AG04450 (cell line): Measurements from ENCODE around the gene CRLF3. TPM values are rescaled to one million over a fixed set of nuclear protein-coding genes. Genes with fewer than 3 reads are reported as not detected.

ENCODE experiments used
- CTCF ChIA-PET: fragments of 300-600, 350-600 bp; formaldehyde crosslinking; extraction: SDS; loops from one replicate; lab custom pipeline; 2022; ENCODE audit warnings: antibody characterized with exemption, inconsistent platforms; lab: Charles Lee
- POLR2A ChIA-PET: fragments of 350-600 bp; formaldehyde crosslinking; extraction: SDS; loops from one replicate; lab custom pipeline; 2021; ENCODE audit warnings: antibody characterized with exemption, inconsistent platforms; lab: Yijun Ruan, JAX
- DNase-seq: peaks from one replicate; pipeline ENCODE4 v3.0.0-alpha.2; 2011; ENCODE audit warnings: low read depth, low spot score
- H3K27ac ChIP-seq: one replicate; pipeline ENCODE4 v1.5.1; 2012; ENCODE audit warnings: low read depth, low read length, control low read depth
- H3K27me3 ChIP-seq: one replicate; pipeline ENCODE4 v1.6.0; 2012; ENCODE audit warnings: low read length; ENCODE audit not compliant: control insufficient read depth, insufficient read depth
- H3K4me3 ChIP-seq: 2 replicates; pipeline ENCODE4 v1.5.1; 2011; ENCODE audit warnings: mild to moderate bottlenecking, low read depth, low read length, control low read depth
- H3K9me3 ChIP-seq: 2 replicates; pipeline ENCODE4 v1.5.1; 2012; ENCODE audit warnings: low read length; ENCODE audit not compliant: control insufficient read depth, insufficient read depth
- CTCF ChIP-seq: IDR thresholded peaks from 2 replicates; pipeline ENCODE4 v1.5.1; 2011; ENCODE audit warnings: low read depth, low read length, control low read depth, inconsistent platforms
- polyA plus RNA-seq: library from polyadenylated mRNA; depleted of rRNA; stranded (reverse); fragments of >200 nt; gene quantifications from 2 replicates; pipeline ENCODE4 v1.2.3, GENCODE V29; 2011

CRLF3 gene
- polyA plus RNA-seq, 1 experiment, result 10.1 TPM

GRCh38 chr17:30812218-30813177 lies 12.0 kb downstream of the CRLF3 start:
- no peak for DNase-seq

GRCh38 chr17:30809867-30810266 lies 14.6 kb downstream of the CRLF3 start:
- CTCF ChIA-PET, result interaction anchor here (1.0 kb wide), 1 partner anchor 15 kb away, joined by 3 read pairs; the partner anchor contains the start of gene CRLF3
- no peaks in the 10 kb centered on the region for H3K27me3 ChIP-seq
- no peak for TF ChIP-seq CTCF
- no peak for DNase-seq
- H3K27ac ChIP-seq, result no peak overlapping the region
- H3K9me3 ChIP-seq, result no peaks in the 10 kb centered on the region
- POLR2A ChIA-PET, result no interaction called here
- H3K4me3 ChIP-seq, result no peak overlapping the region

More at GRCh38 chr17:30812218-30813177, 12.0 kb downstream of the CRLF3 start:
- POLR2A ChIA-PET, result no interaction called here
- no peak for TF ChIP-seq CTCF
- H3K9me3 ChIP-seq, result no peaks in the 10 kb centered on the region
- H3K27ac ChIP-seq, result no peak overlapping the region
- H3K4me3 ChIP-seq, result no peak overlapping the region
- no peaks in the 10 kb centered on the region for H3K27me3 ChIP-seq
- CTCF ChIA-PET, result no interaction called here

GRCh38 chr17:30808785-30809286 lies 15.7 kb downstream of the CRLF3 start:
- Histone ChIP-seq H3K9me3 (no peaks in the 10 kb centered on the region), H3K27me3 (no peaks in the 10 kb centered on the region), H3K4me3 (no peak overlapping the region), H3K27ac (no peak overlapping the region)
- no peak for DNase-seq
- CTCF ChIA-PET, result interaction anchor here (1.0 kb wide), 1 partner anchor 16 kb away, joined by 3 read pairs; the partner anchor contains the start of gene CRLF3
- POLR2A ChIA-PET, result no interaction called here
- TF ChIP-seq CTCF, result no peak

DNA sequence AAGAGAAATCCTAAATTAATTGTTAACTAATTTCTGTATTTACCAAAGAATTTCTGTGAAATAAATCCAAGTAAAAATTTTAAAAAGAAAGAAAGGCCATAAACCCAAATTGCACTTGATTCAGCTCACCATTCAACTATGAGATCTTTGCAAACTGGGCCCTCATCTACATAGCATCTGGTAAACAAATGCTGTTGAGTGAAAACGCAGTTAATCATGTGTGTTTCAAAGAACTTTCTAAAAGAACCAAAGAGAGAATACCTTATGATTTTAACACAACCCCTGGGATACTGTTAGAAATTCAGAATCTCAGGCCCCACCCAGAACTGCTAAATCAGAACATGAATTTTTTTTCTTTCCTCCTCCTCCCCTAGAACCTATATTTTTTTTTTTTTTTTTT lies 16.6 kb downstream of the CRLF3 start:
- POLR2A ChIA-PET, result no interaction called here
- no peak for DNase-seq
- CTCF ChIA-PET, result no interaction called here
- TF ChIP-seq CTCF, result no peak
- H3K27me3 ChIP-seq, result no peaks in the 10 kb centered on the region
- no peak overlapping the region for H3K4me3 ChIP-seq
- no peaks in the 10 kb centered on the region for H3K9me3 ChIP-seq
- H3K27ac ChIP-seq, result no peak overlapping the region
